ENCODE data around the gene RRAS.

- no peak for TF ChIP-seq CTCF (IDR thresholded peaks at IDR 0.05; ENCODE audit: insufficient read depth, low read length, poor library complexity, severe bottlenecking)
- no peak for TF ChIP-seq EZH2phosphoT487 (conservative IDR thresholded peaks at IDR 0.05; ENCODE audit: low read length)
These were observed 45.1 kb upstream of the RRAS start for GRCh38 chr19:49684983-49685553.

Measured in SU-DHL-6 (cell line).